Small intestine (tissue), 7 donors: ENCODE results near the gene DIAPH2. TPM values are rescaled to one million over a fixed set of nuclear protein-coding genes. Genes with fewer than 3 reads are reported as not detected.

Experiments used
- DNase-seq, 2 donors: peaks; one replicate each; pipeline versions ENCODE4 v3.0.0 to v3.0.0-alpha.2; 2013
- FAIRE-seq: peaks from 2 replicates; lab custom pipeline; 2012; peaks lifted over from hg19 to GRCh38; lab: Jason Lieb, UNC
- H3K27ac ChIP-seq, 3 donors: one replicate each; pipeline ENCODE4 v1.5.1; 2013; ENCODE audit warnings: low read length in 2 of 3, mild to moderate bottlenecking in 2 of 3, control low read depth in 1 of 3, inconsistent platforms in 1 of 3, low read depth in 1 of 3, moderate library complexity in 1 of 3
- H3K27me3 ChIP-seq, 3 donors: one replicate each; pipeline ENCODE4 v1.6.1; 2013; ENCODE audit warnings: low read length in 3 of 3, inconsistent platforms in 1 of 3; ENCODE audit not compliant: control insufficient read depth in 3 of 3, insufficient read depth in 3 of 3
- H3K36me3 ChIP-seq, 3 donors: one replicate each; pipeline ENCODE4 v1.6.1; 2013; ENCODE audit warnings: low read length in 3 of 3, inconsistent platforms in 1 of 3, low read depth in 1 of 3, mild to moderate bottlenecking in 1 of 3, moderate library complexity in 1 of 3; ENCODE audit not compliant: control insufficient read depth in 3 of 3, insufficient read depth in 2 of 3
- H3K4me1 ChIP-seq, 3 donors: one replicate each; pipeline ENCODE4 v1.6.1; 2013; ENCODE audit warnings: low read length in 2 of 3, inconsistent platforms in 1 of 3, low read depth in 1 of 3, mild to moderate bottlenecking in 1 of 3, moderate library complexity in 1 of 3; ENCODE audit not compliant: control insufficient read depth in 3 of 3, insufficient read depth in 2 of 3
- H3K4me3 ChIP-seq, 3 donors: one replicate each; pipeline ENCODE4 v1.5.1; 2013; ENCODE audit warnings: low read length in 3 of 3, control low read depth in 1 of 3, inconsistent platforms in 1 of 3, low read depth in 1 of 3, mild to moderate bottlenecking in 1 of 3, moderate library complexity in 1 of 3
- H3K9me3 ChIP-seq, 2 donors: one replicate each; pipeline ENCODE4 v1.6.1; 2013; ENCODE audit warnings: low read depth in 1 of 2, low read length in 1 of 2; ENCODE audit not compliant: control insufficient read depth in 2 of 2, insufficient read depth in 1 of 2
- WGBS, 3 donors: extraction: QIAGEN DNeasy Blood & Tissue Kit; methylation state at CpG; one replicate each; pipeline ENCODE4 v1.1.7; 2013; 5-methylcytosine and 5-hydroxymethylcytosine counted together
- polyA plus RNA-seq, 4 donors: library from polyadenylated mRNA; stranded (reverse) in 3 of 4; unstranded in 1 of 4; fragments of 200-250 nt in 3 of 4; fragments of 120-200 nt in 1 of 4; gene quantifications; one replicate each; pipeline versions ENCODE4 v1.2.1 to v1.2.3, GENCODE V29; 2013
- donor health status: healthy with polysubstance abuse.
- donor health status: control.
- donor health status: control.
- donor health status: Bipolar disorder and iron deficiency.
- donor health status: healthy.

Gene DIAPH2
- polyA plus RNA-seq, 4 donors = 5.1 to 11.7 (median 6.1) TPM

DNA sequence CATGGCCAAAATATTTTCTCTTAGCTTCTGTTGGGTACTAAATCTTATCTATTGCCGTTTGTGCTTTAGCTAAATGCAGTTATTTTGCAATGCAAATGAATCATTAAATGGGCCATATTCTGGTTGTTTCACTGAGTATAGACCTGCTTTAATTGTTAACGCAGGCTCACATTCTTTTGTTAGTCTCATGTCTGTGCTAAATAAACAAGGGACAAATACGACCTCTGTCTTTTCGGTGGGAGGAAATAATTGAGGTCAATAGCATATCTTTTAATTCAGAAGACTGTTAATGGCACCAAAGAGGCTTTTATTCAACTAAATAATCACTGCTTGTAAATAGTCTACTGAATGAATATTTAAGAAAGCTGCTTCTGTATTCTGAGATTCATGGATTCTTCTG is 76.9 kb downstream of the DIAPH2 start:
- 54 to 71% (median 68%) methylated on average over 4 of the region's 4 CpGs for WGBS, 3 donors
- Histone ChIP-seq H3K27ac (no peak overlapping the region), H3K4me1 (no peaks in the 10 kb centered on the region), H3K4me3 (no peak overlapping the region), H3K9me3 (no peaks in the 10 kb centered on the region), H3K36me3 (no peaks in the 10 kb centered on the region), H3K27me3 (no peaks in the 10 kb centered on the region)
- DNase-seq = no peak
- FAIRE-seq = no peak

DNA sequence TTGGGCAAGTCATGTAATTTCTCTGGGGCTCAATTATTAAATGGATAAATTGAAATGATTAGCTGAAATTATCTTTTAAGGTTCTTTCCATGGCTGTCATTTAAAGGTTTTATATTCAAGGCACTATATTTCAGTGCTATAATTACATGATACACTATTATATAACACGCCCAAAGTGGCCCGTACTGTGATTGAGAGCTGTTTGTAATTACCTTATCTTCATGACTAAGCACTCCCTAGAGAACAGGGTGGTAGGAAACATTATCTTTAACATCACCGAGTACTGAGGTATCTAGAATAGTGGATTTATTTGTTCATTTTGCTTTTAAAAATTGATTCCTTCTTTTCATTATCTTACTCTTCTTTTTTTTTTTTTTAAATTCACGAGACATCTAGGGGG is 79.0 kb downstream of the DIAPH2 start:
- no peaks in the 10 kb centered on the region for H3K36me3 ChIP-seq
- no peak for FAIRE-seq
- no peaks in the 10 kb centered on the region for H3K27me3 ChIP-seq
- peak in 1 of 2 donors; percentile 52 for DNase-seq
- H3K4me1 ChIP-seq = no peaks in the 10 kb centered on the region
- H3K27ac ChIP-seq = no peak overlapping the region
- 30 to 52% (median 48%) methylated on average over 4 of the region's 4 CpGs for WGBS, 3 donors
- no peak overlapping the region for H3K4me3 ChIP-seq
- no peaks in the 10 kb centered on the region for H3K9me3 ChIP-seq

DNA sequence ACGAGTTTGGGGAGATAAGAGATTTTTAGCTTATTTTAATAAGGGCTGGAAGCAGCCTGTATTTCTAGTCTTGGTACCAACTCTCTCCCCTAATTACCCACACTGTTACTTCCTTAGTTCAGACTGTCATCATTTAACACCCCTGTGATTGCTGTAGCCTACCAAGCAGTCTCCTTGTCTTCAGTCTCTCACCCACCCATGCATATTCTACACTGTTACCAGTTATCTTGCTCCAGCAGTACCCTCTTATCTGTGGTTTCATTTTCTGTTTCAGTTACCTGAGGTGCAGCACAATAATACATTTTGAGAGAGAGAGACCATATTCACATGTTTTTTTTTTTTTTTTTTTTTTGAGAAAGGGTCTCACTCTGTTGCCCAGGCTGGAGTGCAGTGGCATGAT is 80.2 kb downstream of the DIAPH2 start:
- H3K27me3 ChIP-seq = no peaks in the 10 kb centered on the region
- no peaks in the 10 kb centered on the region for H3K4me1 ChIP-seq
- no peaks in the 10 kb centered on the region for H3K9me3 ChIP-seq
- H3K36me3 ChIP-seq = no peaks in the 10 kb centered on the region
- no peak overlapping the region for H3K4me3 ChIP-seq
- 25 to 68% (median 29%) methylated on average over 1 of the region's 1 CpG for WGBS, 3 donors
- H3K27ac ChIP-seq = no peak overlapping the region
- FAIRE-seq (no peak), DNase-seq (peak in 1 of 2 donors; percentile 2)

DNA sequence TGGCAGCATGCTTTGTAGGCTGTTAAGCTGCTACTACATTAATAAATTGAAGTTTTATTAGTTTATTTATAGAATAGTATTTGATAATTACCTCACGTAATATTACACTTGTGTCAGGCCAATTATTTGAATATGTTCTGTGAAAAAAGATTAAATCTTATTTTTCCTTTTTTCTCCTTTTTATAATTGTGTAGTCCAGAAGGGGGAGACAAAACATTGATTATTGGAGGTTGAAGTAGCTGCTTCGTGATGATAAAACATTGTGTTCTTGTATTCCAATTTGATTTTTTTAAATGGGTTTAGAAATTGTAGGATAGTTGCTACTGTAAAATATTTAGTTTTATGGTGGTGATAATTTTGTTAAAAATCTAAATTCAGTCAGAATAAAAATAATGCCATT is 85.7 kb downstream of the DIAPH2 start:
- DNase-seq = peak in 1 of 2 donors; percentile 3
- FAIRE-seq = no peak
- WGBS, 3 donors = 35 to 44% (median 38%) methylated on average over 2 of the region's 2 CpGs
- no peaks in the 10 kb centered on the region for H3K4me1 ChIP-seq
- no peaks in the 10 kb centered on the region for H3K27me3 ChIP-seq
- H3K9me3 ChIP-seq = no peaks in the 10 kb centered on the region
- H3K27ac ChIP-seq = no peak overlapping the region
- no peak overlapping the region for H3K4me3 ChIP-seq
- no peaks in the 10 kb centered on the region for H3K36me3 ChIP-seq

GRCh38 chrX:96771486-96771885 is 86.8 kb downstream of the DIAPH2 start:
- DNase-seq (no peak), FAIRE-seq (no peak)
- 31 to 52% (median 36%) methylated on average over 1 of the region's 1 CpG for WGBS, 3 donors
- H3K27me3 ChIP-seq = no peaks in the 10 kb centered on the region
- H3K4me3 ChIP-seq = no peak overlapping the region
- H3K36me3 ChIP-seq = no peaks in the 10 kb centered on the region
- no peaks in the 10 kb centered on the region for H3K4me1 ChIP-seq
- no peaks in the 10 kb centered on the region for H3K9me3 ChIP-seq
- H3K27ac ChIP-seq = no peak overlapping the region

- FAIRE-seq = no peak
- H3K27me3 ChIP-seq = no peaks in the 10 kb centered on the region
- WGBS, 3 donors = 81 to 99% (median 97%) methylated on average over 2 of the region's 2 CpGs
- H3K27ac ChIP-seq = no peak overlapping the region
- no peak for DNase-seq
- H3K36me3 ChIP-seq = no peaks in the 10 kb centered on the region
- H3K4me3 ChIP-seq = no peak overlapping the region
- no peaks in the 10 kb centered on the region for H3K4me1 ChIP-seq
- H3K9me3 ChIP-seq = no peaks in the 10 kb centered on the region
Observed at GRCh38 chrX:96774116-96774515, 89.5 kb downstream of the DIAPH2 start.

GRCh38 chrX:96776966-96777365 is 92.3 kb downstream of the DIAPH2 start:
- 85 to 100% (median 93%) methylated on average over 1 of the region's 1 CpG for WGBS, 3 donors
- H3K27me3 ChIP-seq = no peaks in the 10 kb centered on the region
- no peak overlapping the region for H3K27ac ChIP-seq
- H3K4me3 ChIP-seq = no peak overlapping the region
- no peaks in the 10 kb centered on the region for H3K4me1 ChIP-seq
- FAIRE-seq = peak; percentile 15
- H3K9me3 ChIP-seq = no peaks in the 10 kb centered on the region
- no peak for DNase-seq
- H3K36me3 ChIP-seq = no peaks in the 10 kb centered on the region

DNA sequence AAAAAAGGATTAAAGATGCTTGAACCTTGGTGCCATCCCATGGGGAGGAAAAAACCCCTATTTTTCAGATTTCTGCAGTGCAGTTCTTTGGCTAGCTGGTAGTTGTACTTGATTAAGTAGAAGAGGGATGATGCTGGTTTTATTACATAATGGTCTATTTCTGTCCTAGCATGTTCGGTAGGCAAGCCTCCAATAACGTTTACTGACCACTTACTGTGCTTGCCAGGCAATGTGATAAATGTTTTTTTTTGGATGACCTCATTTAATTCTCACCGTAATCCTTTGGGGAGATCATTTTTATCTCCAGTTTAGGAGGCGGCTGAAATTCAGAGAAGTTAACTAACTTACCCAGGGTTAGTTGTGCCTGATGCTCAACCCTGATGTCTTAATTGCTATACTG is 106.9 kb downstream of the DIAPH2 start:
- FAIRE-seq (no peak), DNase-seq (no peak)
- Histone ChIP-seq H3K4me1 (no peaks in the 10 kb centered on the region), H3K4me3 (no peak overlapping the region), H3K9me3 (no peaks in the 10 kb centered on the region), H3K27ac (no peak overlapping the region), H3K27me3 (no peaks in the 10 kb centered on the region), H3K36me3 (no peaks in the 10 kb centered on the region)
- WGBS, 3 donors = 61 to 82% (median 77%) methylated on average over 4 of the region's 4 CpGs

DNA sequence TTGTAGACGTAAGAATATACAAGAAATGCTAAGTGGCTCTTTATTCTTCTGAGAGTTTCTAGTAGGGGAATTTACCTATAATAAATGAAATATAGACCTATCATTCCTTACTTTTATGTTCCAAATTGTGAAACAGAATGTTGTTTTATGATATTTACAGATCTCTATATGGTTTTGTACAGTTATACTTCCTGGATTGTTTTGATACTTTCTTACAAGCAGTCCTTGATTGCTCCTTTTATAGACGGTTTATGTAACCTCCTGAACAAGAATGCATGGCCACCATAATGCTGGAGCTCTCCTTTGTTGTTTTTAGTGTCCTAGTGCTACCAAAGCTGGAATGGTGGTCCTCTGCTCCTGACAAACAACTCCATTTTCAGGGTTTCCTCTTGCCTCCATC is 107.4 kb downstream of the DIAPH2 start:
- 58 to 68% (median 65%) methylated on average over 2 of the region's 2 CpGs for WGBS, 3 donors
- Histone ChIP-seq H3K27ac (no peak overlapping the region), H3K9me3 (no peaks in the 10 kb centered on the region), H3K27me3 (no peaks in the 10 kb centered on the region), H3K36me3 (no peaks in the 10 kb centered on the region), H3K4me1 (no peaks in the 10 kb centered on the region), H3K4me3 (no peak overlapping the region)
- peak in 1 of 2 donors; percentile 1 for DNase-seq
- no peak for FAIRE-seq
